Upper lobe of left lung (tissue), 4 donors: ENCODE data around the gene SEL1L3.

Experiments used
- CTCF ChIP-seq, 6 experiments: fragments of 450-650 bp in 4 of 6; fragments of 200-600 bp in 2 of 6; sonication (generic) in 2 of 6; IDR thresholded peaks; one replicate each; pipeline ENCODE4 v1.5.1; 2016 to 2019; ENCODE audit warnings: antibody characterized with exemption in 6 of 6
- EP300 ChIP-seq, 4 donors: sonication (generic); formaldehyde crosslinking; IDR thresholded peaks; one replicate each; pipeline ENCODE4 v1.5.1; 2017; ENCODE audit warnings: antibody characterized with exemption in 4 of 4, control low read depth in 2 of 4
- POLR2A ChIP-seq, 4 donors: fragments of 450-650 bp; IDR thresholded peaks; one replicate each; pipeline ENCODE4 v1.5.1; 2016 to 2017; ENCODE audit warnings: antibody characterized with exemption in 4 of 4, mild to moderate bottlenecking in 2 of 4
- POLR2AphosphoS5 ChIP-seq, 2 donors: sonication (generic); formaldehyde crosslinking; IDR thresholded peaks; one replicate each; pipeline ENCODE4 v1.5.1; 2017; ENCODE audit warnings: antibody characterized with exemption in 2 of 2

- TF ChIP-seq POLR2A (IDR thresholded peaks at IDR 0.05) (no peak), CTCF (IDR thresholded peaks at IDR 0.05) (no peak), EP300 (IDR thresholded peaks at IDR 0.05) (no peak), POLR2AphosphoS5 (IDR thresholded peaks at IDR 0.05) (no peak)
Measured at GRCh38 chr4:25882226-25882625, 19.4 kb upstream of the SEL1L3 start.
